Heart left ventricle (tissue), 13 donors: ENCODE measurements around the gene KCTD7.
"Not testable (repeated sequence)": the region's sequence is repeated elsewhere in the genome, so short reads cannot be mapped to it uniquely, and the experiment has no call there.

Experiments used
- POLR2A ChIP-seq, 2 donors: fragments of 450-650 bp; IDR thresholded peaks; one replicate each; pipeline ENCODE4 v1.6.1; 2017; ENCODE audit warnings: antibody characterized with exemption in 2 of 2, mild to moderate bottlenecking in 2 of 2, moderate library complexity in 2 of 2
- TF ChIP-seq, protein P1 (sequence below), 12 donors: fragments of 200-600 bp; sonication (generic) in 4 of 12; IDR thresholded peaks; one replicate each; pipeline versions ENCODE4 v1.5.0 to v1.8.0; 2018 to 2022; ENCODE audit warnings: antibody characterized with exemption in 12 of 12, mild to moderate bottlenecking in 5 of 12
- donor health status: ischemic (EF 13 %, LVEDD 7.1; RV severe dilation, severe dysfunction).
- donor health status: DM: no; HTN: yes; CAD: no.
- donor health status: DM: no; HTN: no; CAD: no.
- donor health status: ischemic (EF 25% LVEDD 6.9; RV normal size, moderate dysfunction).
- donor health status: ischemic (EF 25% LVEDD 5.7; RV mildly dilated, moderate dysfunction).
- donor health status: ischemic (EF 35%, LVEDD 5.7; RV mildly dilated, moderate dysfunction).
- donor health status: nonischemic (EF 11% LVEDD 7.7; RV severe dilation, severe dysfunction).
- donor health status: DM: yes; HTN: yes; CAD: no.
- donor health status: PGD.
- donor health status: ischemic (EF 29% LVEDD 5.4; RV normal size, mild dysfunction).
- donor health status: nonischemic (EF 23%, LVEDD 6.1; RV moderate dilation, normal function).

DNA sequence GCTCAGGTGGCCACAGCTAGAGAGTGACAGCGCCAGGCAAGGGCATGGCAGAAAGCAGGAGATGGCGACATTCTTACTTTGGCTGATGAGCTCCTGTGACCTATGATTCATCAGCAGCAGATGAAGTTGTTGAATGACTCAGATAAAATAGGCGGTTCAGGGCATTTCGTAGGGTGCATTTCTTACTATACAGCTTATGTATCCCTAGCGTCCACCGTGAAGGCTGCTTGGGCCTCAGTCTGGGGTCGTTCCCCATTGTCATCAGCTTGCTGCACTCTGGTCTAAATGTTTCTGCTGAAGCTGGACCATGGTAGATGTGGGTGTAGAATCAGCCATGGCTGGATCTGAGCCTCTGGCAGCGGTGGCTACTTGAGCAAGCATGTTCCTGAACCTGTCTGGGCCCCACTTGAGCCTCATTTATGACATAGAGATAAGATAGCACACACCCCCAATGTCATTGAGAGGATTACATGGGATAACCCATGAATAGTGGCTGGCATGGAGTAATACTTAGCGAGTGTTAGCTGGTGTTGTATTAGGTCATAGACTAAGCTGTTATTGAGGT is 7.4 kb downstream of the KCTD7 start:
- TF ChIP-seq, protein P1, sequence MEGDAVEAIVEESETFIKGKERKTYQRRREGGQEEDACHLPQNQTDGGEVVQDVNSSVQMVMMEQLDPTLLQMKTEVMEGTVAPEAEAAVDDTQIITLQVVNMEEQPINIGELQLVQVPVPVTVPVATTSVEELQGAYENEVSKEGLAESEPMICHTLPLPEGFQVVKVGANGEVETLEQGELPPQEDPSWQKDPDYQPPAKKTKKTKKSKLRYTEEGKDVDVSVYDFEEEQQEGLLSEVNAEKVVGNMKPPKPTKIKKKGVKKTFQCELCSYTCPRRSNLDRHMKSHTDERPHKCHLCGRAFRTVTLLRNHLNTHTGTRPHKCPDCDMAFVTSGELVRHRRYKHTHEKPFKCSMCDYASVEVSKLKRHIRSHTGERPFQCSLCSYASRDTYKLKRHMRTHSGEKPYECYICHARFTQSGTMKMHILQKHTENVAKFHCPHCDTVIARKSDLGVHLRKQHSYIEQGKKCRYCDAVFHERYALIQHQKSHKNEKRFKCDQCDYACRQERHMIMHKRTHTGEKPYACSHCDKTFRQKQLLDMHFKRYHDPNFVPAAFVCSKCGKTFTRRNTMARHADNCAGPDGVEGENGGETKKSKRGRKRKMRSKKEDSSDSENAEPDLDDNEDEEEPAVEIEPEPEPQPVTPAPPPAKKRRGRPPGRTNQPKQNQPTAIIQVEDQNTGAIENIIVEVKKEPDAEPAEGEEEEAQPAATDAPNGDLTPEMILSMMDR (IDR thresholded peaks at IDR 0.05), result not testable (repeated sequence)
- TF ChIP-seq POLR2A (IDR thresholded peaks at IDR 0.05), result not testable (repeated sequence)
